Transverse colon (tissue), 4 donors: ENCODE measurements around the gene RCAN3. TPM values are rescaled to one million over a fixed set of nuclear protein-coding genes. Genes with fewer than 3 reads are reported as not detected.

Experiments
- DNase-seq: peaks from one replicate; pipeline ENCODE4 v3.0.0-alpha.2; 2019
- H3K27ac ChIP-seq, 4 donors: fragments of 200-600 bp; sonication (generic); 2 replicates each; pipeline ENCODE4 v1.5.1; 2016 to 2018; ENCODE audit warnings: inconsistent platforms in 4 of 4
- H3K27me3 ChIP-seq: fragments of 200-600 bp; sonication (generic); 2 replicates; pipeline ENCODE4 v1.5.1; 2017; ENCODE audit warnings: inconsistent platforms
- H3K36me3 ChIP-seq, 4 donors: fragments of 200-600 bp; sonication (generic); 2 replicates each; pipeline ENCODE4 v1.5.1; 2017 to 2019; ENCODE audit warnings: inconsistent platforms in 4 of 4
- H3K4me1 ChIP-seq, 4 donors: fragments of 200-600 bp; sonication (generic); 2 replicates each; pipeline ENCODE4 v1.5.1; 2017 to 2020; ENCODE audit warnings: inconsistent platforms in 4 of 4
- H3K4me3 ChIP-seq, 4 donors: fragments of 200-600 bp; sonication (generic); 1 replicate in 1 of 4; 2 replicates in 3 of 4; pipeline versions ENCODE4 v1.5.1 to v1.6.1; 2017 to 2019; ENCODE audit warnings: inconsistent platforms in 4 of 4
- H3K9me3 ChIP-seq, 2 donors: fragments of 200-600 bp; sonication (generic); 2 replicates each; pipeline ENCODE4 v1.5.1; 2017 to 2019; ENCODE audit warnings: inconsistent platforms in 2 of 2
- EP300 ChIP-seq: sonication (generic); formaldehyde crosslinking; IDR thresholded peaks from one replicate; pipeline ENCODE4 v1.6.1; 2017; ENCODE audit warnings: antibody characterized with exemption, low read depth
- POLR2A ChIP-seq: fragments of 450-650 bp; IDR thresholded peaks from one replicate; pipeline ENCODE4 v1.6.1; 2016; ENCODE audit warnings: antibody characterized with exemption, mild to moderate bottlenecking, moderate library complexity
- POLR2AphosphoS5 ChIP-seq, 3 donors: sonication (generic); formaldehyde crosslinking; IDR thresholded peaks; one replicate each; pipeline ENCODE4 v1.6.1; 2016; ENCODE audit warnings: antibody characterized with exemption in 3 of 3
- WGBS, 2 donors: methylation state at CpG; one replicate each; pipeline ENCODE4 v1.1.5; 2018; ENCODE audit warnings: low coverage in 1 of 2; 5-methylcytosine and 5-hydroxymethylcytosine counted together
- in situ Hi-C, 4 donors: fragments of 200-750 bp; cut with MboI; loops; one replicate each; pipeline versions ENCODE4 v1.15.0 to v1.15.1; 2017; ENCODE audit warnings: low sequenced_read_pairs in 3 of 4, low pct_ligation_motif_present in 1 of 4, low pct_unique_long_range_greater_than_20kb in 1 of 4
- intact Hi-C: fragments of 100-400 bp; cut with DNase I; formaldehyde crosslinking; loops from one replicate; pipeline ENCODE4 v1.15.1; 2023; ENCODE audit warnings: low total_unique reads
- total RNA-seq, 4 donors: library from RNA; depleted of rRNA; stranded (reverse); fragments of >200 nt; gene quantifications; one replicate each; pipeline ENCODE4 v1.1.0, GENCODE V29; 2016
- TF ChIP-seq, protein P1 (sequence below), 5 experiments: fragments of 200-600 bp in 3 of 5; fragments of 450-650 bp in 2 of 5; sonication (generic) in 3 of 5; IDR thresholded peaks; 1 replicate in 2 of 5; 2 replicates in 3 of 5; pipeline ENCODE4 v1.5.1; 2016 to 2017; ENCODE audit warnings: antibody characterized with exemption in 5 of 5, inconsistent platforms in 3 of 5, mild to moderate bottlenecking in 2 of 5, moderate library complexity in 1 of 5

The RCAN3 gene
- total RNA-seq, 4 donors from 2014 or later: 6.4 to 17.5 (median 11.3) TPM

DNA sequence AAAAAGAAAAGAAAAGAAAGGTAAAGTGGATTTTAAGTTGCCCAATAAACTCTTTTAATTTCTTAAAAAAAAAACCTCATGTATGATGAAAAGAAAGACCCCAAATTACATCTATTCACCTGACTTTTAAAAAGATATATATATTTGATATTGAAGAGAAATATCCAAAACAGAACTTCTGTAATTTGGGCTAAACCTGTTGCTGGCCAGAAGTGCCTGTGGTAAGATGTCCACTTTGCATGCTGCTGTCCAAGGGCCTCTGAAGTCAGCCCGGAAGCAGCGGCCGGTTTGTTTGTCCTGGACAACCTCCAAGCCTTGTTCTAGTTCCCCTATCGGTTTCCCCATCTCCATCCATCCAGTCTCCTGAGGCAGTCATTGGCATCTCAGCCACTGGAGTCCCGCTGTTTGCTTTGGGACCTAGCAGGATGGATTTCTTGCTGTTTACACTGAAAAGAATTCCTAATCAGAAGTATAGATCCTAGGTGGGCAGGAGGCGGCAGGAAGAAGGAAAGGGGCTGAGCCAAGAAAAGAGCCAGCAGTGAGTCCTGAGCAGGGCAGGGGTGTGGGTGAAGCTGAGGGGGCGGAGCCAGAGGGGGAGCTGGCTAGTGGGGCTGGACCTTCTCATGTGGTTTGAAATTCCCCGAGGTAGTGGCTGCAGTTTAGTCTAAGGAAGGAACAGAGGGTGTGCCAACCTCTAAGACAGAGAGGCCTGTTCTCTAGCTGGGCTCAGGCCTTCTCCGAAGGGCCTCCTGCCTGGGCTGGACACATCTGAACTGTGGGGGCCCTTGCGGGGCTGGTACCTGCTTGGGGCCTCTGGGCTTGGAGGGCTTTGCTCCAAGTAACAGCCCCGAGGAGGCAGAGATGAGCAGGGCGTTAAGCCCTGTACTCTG is 56.5 kb downstream of the RCAN3 start:
- Histone ChIP-seq H3K27ac (no peak overlapping the region), H3K36me3 (no peaks in the 10 kb centered on the region), H3K4me3 (no peak overlapping the region), H3K9me3 (no peaks in the 10 kb centered on the region), H3K4me1 (peaks cover 0 to 13% (median 6%) of the 10 kb centered on the region in 4 donors), H3K27me3 (peaks cover 33% of the 10 kb centered on the region)
- TF ChIP-seq POLR2AphosphoS5 (IDR thresholded peaks at IDR 0.05) (no peak), POLR2A (no peak), EP300 (no peak)
- TF ChIP-seq, protein P1, sequence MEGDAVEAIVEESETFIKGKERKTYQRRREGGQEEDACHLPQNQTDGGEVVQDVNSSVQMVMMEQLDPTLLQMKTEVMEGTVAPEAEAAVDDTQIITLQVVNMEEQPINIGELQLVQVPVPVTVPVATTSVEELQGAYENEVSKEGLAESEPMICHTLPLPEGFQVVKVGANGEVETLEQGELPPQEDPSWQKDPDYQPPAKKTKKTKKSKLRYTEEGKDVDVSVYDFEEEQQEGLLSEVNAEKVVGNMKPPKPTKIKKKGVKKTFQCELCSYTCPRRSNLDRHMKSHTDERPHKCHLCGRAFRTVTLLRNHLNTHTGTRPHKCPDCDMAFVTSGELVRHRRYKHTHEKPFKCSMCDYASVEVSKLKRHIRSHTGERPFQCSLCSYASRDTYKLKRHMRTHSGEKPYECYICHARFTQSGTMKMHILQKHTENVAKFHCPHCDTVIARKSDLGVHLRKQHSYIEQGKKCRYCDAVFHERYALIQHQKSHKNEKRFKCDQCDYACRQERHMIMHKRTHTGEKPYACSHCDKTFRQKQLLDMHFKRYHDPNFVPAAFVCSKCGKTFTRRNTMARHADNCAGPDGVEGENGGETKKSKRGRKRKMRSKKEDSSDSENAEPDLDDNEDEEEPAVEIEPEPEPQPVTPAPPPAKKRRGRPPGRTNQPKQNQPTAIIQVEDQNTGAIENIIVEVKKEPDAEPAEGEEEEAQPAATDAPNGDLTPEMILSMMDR (IDR thresholded peaks at IDR 0.05): no peak
- DNase-seq: peak; percentile 47
- intact Hi-C loops (no loop called here), in situ Hi-C loops (no loop called here)
- WGBS, 2 donors: 17 to 50% methylated on average over 5 to 12 of the region's 12 CpGs

DNA sequence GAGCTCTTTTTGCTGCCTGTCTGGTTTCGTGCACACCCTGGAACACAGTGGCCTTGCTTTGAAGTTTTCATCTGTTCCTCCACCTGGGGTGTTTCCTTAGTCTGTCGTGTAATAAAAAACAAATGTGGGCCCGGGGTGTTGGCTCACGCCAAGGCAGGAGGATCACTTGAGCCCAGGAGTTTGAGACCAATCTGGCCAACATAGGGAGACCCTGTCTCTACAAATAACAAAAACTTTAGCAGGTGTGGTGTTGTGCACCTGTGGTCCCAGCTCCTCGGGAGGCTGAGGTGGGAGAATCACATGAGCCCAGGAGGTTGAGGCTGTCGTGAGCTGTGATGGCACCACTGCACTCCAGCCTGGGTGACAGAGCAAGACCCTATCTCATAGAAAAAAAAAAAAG is 57.7 kb downstream of the RCAN3 start:
- Histone ChIP-seq H3K27ac (no peak overlapping the region), H3K27me3 (peaks cover 28% of the 10 kb centered on the region), H3K9me3 (no peaks in the 10 kb centered on the region), H3K36me3 (no peaks in the 10 kb centered on the region), H3K4me3 (no peak overlapping the region), H3K4me1 (peaks cover 0 to 11% (median 6%) of the 10 kb centered on the region in 4 donors)
- WGBS, 2 donors: 75% methylated on average over 6 of the region's 6 CpGs; no CpG with 5 or more reads in 1 of the 2 donors
- intact Hi-C loops: no loop called here
- no peak for DNase-seq
- TF ChIP-seq EP300: no peak
- no peak for TF ChIP-seq POLR2AphosphoS5 (IDR thresholded peaks at IDR 0.05)
- TF ChIP-seq POLR2A: no peak
- TF ChIP-seq, protein P1 (IDR thresholded peaks at IDR 0.05): no peak
- in situ Hi-C loops: no loop called here

DNA sequence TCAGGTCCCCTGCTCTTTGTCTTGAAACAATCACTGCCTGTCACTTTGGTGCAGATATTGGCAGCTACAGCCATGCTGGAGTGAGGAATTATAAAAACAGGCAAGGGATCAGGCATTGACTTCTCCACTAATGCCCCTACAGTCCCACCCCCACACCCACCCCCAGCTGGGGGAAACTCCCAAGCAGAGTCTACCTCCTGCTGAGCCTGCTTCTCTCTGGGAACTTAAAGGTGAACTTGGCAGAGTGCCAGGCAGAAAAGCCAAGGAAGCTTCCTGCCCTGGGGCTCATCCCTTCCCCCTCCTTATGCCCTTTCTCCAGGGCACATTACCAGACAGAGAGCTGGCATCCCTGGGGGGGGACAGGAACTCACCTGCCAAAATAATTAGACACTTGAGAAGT is 60.0 kb downstream of the RCAN3 start:
- peak; percentile 34 for DNase-seq
- no peak for TF ChIP-seq POLR2AphosphoS5 (IDR thresholded peaks at IDR 0.05)
- no peak for TF ChIP-seq POLR2A
- TF ChIP-seq, protein P1 (IDR thresholded peaks at IDR 0.05): no peak
- TF ChIP-seq EP300: no peak
- intact Hi-C loops (no loop called here), in situ Hi-C loops (no loop called here)
- no peak overlapping the region for H3K27ac ChIP-seq
- peaks cover 11% of the 10 kb centered on the region for H3K27me3 ChIP-seq
- no peak overlapping the region for H3K4me3 ChIP-seq
- H3K36me3 ChIP-seq: no peaks in the 10 kb centered on the region
- no peaks in the 10 kb centered on the region for H3K4me1 ChIP-seq
- H3K9me3 ChIP-seq: no peaks in the 10 kb centered on the region

DNA sequence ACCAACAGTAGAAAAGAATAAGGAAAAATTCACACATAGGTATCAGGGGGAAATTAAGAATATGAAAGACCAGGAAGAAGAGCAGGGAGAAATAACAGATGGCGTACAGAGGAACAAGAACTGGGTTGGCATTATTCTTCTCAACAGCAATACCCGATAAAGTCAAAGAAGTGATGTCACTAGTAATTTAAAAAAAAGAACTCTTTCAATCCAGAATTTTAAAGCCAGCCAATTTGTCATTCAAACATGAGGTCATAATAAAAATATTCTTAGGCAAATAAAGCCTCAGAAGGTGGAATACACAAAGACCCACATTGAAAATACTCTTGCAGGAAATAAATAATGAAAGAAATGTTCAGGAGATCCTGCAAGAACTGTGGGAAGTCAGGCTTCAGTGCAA is 62.1 kb downstream of the RCAN3 start:
- no peaks in the 10 kb centered on the region for H3K9me3 ChIP-seq
- TF ChIP-seq, protein P1 (IDR thresholded peaks at IDR 0.05): no peak
- TF ChIP-seq POLR2AphosphoS5 (IDR thresholded peaks at IDR 0.05) (no peak), POLR2A (no peak), EP300 (no peak)
- in situ Hi-C loops (no loop called here), intact Hi-C loops (no loop called here)
- H3K27me3 ChIP-seq: no peaks in the 10 kb centered on the region
- no peak overlapping the region for H3K4me3 ChIP-seq
- no peaks in the 10 kb centered on the region for H3K36me3 ChIP-seq
- no peak overlapping the region for H3K27ac ChIP-seq
- WGBS, 2 donors: 71 to 88% methylated on average over 1 to 2 of the region's 2 CpGs
- DNase-seq: no peak
- H3K4me1 ChIP-seq: peaks cover 0 to 4% (median 0%) of the 10 kb centered on the region in 4 donors
